Ishikawa (cell line): ENCODE data around the gene CSNK1G1.

Source experiments
- CEBPB ChIP-seq: IDR thresholded peaks from 2 replicates; pipeline ENCODE4 v1.6.1; 2012
- CREB1 ChIP-seq: IDR thresholded peaks from 2 replicates; pipeline ENCODE4 v1.6.1; 2012; ENCODE audit warnings: low read depth
- EP300 ChIP-seq: IDR thresholded peaks from 2 replicates; pipeline ENCODE4 v1.6.1; 2012; ENCODE audit warnings: borderline replicate concordance
- FOXM1 ChIP-seq: IDR thresholded peaks from 2 replicates; pipeline ENCODE4 v1.6.1; 2012; ENCODE audit warnings: low read depth, borderline replicate concordance
- TF ChIP-seq, protein P1 (sequence below): IDR thresholded peaks from 2 replicates; pipeline ENCODE4 v1.6.1; 2012; ENCODE audit warnings: low read depth, mild to moderate bottlenecking

DNA sequence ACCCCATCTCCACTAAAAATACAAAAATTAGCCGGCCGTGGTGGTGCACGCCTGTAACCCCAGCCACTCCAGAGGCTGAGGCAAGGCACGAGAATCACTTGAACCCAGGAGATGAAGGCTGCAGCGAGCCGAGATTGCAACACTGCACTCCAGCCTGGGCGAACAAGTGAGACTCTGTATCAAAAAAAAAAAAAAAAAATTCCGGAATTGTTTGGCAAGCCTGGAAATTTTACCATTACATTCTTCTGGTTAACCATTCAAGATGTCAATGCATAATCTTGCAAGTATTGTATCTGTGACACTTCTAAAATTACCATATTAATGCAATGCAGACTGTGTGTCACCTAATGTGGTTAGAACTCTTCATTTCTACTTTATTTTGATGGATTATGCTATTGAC, 67.0 kb downstream of the CSNK1G1 start:
- TF ChIP-seq EP300 (no peak), CEBPB (no peak), CREB1 (no peak), FOXM1 (no peak)
- TF ChIP-seq, protein P1, sequence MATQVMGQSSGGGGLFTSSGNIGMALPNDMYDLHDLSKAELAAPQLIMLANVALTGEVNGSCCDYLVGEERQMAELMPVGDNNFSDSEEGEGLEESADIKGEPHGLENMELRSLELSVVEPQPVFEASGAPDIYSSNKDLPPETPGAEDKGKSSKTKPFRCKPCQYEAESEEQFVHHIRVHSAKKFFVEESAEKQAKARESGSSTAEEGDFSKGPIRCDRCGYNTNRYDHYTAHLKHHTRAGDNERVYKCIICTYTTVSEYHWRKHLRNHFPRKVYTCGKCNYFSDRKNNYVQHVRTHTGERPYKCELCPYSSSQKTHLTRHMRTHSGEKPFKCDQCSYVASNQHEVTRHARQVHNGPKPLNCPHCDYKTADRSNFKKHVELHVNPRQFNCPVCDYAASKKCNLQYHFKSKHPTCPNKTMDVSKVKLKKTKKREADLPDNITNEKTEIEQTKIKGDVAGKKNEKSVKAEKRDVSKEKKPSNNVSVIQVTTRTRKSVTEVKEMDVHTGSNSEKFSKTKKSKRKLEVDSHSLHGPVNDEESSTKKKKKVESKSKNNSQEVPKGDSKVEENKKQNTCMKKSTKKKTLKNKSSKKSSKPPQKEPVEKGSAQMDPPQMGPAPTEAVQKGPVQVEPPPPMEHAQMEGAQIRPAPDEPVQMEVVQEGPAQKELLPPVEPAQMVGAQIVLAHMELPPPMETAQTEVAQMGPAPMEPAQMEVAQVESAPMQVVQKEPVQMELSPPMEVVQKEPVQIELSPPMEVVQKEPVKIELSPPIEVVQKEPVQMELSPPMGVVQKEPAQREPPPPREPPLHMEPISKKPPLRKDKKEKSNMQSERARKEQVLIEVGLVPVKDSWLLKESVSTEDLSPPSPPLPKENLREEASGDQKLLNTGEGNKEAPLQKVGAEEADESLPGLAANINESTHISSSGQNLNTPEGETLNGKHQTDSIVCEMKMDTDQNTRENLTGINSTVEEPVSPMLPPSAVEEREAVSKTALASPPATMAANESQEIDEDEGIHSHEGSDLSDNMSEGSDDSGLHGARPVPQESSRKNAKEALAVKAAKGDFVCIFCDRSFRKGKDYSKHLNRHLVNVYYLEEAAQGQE, result no peak
